ENCODE measurements around the gene ASCC1.
A peak's percentile ranks its signal among the peaks of the same experiment; 100 is the strongest.

Gene ASCC1

DNA sequence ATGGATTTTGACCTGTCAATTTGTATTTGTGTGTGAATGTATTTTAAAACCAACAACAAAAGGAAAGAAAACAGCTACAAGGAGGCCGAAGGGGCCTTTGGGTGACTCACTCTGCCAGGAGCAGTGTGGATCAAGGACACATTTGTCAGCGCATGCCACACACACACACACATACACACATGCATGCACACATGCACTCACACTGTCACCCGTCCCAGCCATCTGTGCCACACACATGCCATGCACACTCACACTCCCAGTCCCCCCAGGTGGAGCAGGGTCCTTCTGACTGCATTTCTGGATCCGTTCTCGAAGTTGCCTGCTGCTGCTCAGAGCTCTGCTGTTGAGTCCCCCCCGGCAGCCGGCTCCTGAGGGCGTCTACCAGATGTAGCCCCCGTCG lies 153.7 kb downstream of the ASCC1 start:
- peaks cover 85% of the 10 kb centered on the region for H3K36me3 Mint-ChIP-seq
- DNase-seq (ENCODE audit: low spot score in 2 of 2): no peak
- H3K4me1 Mint-ChIP-seq: peaks cover 43% of the 10 kb centered on the region
- H3K27ac Mint-ChIP-seq: peak overlapping the region; percentile 89
- no peaks in the 10 kb centered on the region for H3K9me3 Mint-ChIP-seq
- ATAC-seq: no peak
- H3K4me3 Mint-ChIP-seq: no peak overlapping the region

DNA sequence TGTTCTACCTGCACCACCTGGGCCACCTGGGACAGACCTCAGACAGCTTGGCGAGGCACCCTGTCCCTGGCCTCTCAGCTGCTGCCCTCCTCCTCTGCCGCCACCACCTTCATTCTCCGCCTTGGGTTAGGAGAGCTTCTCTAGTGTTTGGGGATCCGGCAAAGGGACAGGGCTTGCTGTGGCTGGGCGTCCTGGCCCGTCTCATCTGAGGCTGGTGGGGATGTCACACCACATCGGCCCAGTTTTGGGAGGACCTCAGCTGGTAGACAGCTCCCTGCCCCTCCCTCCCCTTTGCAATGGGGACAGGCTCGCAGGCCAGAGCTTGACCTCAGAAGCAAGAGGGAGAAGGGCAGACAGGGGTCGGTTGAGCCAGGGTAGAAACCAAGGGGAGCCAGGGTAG lies 154.1 kb downstream of the ASCC1 start:
- ATAC-seq: no peak
- H3K4me3 Mint-ChIP-seq: no peak overlapping the region
- no peak for DNase-seq (ENCODE audit: low spot score in 2 of 2)

DNA sequence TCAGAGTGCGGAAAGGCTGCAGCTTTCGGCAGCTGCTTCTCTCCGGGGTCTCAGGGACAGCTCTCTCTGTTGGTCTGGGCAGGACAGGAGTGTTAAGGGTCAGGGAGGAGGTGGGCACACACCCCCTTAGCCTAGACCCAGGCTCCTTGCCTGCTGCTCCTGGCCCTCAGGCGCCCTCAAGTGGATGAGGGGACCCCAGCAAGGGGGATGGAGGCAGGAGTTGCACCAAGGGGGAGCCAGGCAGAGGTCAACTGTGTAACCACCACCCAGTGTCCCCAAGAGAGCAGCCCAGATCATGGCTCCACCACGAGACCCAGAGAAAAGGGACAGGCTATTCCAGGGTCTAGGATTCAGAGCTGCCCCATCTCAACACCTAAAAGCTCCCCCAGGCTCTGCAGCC lies 154.6 kb downstream of the ASCC1 start:
- peak; percentile 5 for ATAC-seq
- Mint-ChIP-seq H3K36me3 (peaks cover 80% of the 10 kb centered on the region), H3K4me1 (peaks cover 45% of the 10 kb centered on the region), H3K27ac (peak overlapping the region; percentile 89), H3K9me3 (no peaks in the 10 kb centered on the region), H3K4me3 (no peak overlapping the region)
- DNase-seq (ENCODE audit: low spot score in 2 of 2): no peak

More for the DNA sequence above, 154.1 kb downstream of the ASCC1 start:
- Mint-ChIP-seq H3K36me3 (peaks cover 84% of the 10 kb centered on the region), H3K27ac (peak overlapping the region; percentile 89), H3K4me1 (peaks cover 45% of the 10 kb centered on the region), H3K9me3 (no peaks in the 10 kb centered on the region)

DNA sequence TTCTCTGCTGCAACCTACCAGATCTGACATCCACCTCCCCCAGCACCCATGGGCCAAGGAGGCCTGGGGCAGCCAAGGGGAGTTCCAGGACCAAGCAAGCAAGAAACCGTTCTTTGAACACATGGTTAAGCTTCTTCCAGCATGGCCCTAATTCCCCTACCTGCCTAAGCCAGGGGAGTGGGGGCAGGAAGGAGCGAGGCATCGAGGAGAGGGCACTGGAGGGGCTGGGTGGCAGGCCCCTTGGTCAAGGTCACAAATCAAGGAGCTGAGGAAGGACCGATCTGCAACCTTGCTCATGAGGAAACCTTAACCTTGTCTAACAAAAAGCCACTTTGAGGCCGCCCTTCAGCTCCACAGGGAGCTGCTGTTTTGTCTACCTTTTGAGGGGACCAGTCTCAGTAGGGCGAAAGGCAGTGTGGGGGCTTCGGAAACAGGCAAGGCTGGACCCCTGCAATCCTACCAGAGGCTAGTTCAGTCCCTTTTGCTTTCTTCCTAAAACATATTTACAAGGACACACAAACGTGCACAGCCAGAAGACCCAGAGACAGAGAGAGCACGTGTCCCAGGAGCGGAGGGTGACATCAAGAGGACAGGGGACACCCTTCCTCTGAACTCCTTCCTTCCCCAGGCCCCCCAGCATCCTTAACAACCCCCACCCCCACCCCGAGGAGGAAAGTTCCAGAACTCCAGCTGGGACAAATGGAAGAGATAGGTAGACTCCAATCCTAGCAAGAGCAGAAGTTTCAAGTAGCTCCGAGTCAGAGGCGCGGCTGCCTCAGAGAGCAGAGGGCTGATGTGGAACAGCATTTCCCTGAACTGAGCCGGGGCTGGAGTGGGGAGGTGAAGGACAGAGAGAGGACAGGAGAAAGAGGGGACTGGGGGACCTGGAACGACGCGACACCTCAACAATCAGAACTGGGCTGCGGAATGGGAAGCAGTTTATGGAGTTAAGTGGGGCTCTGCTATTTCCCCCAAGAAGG lies 155.9 kb downstream of the ASCC1 start:
- Mint-ChIP-seq H3K4me3 (no peak overlapping the region), H3K9me3 (no peaks in the 10 kb centered on the region), H3K4me1 (peaks cover 45% of the 10 kb centered on the region), H3K27ac (peak overlapping the region; percentile 89), H3K36me3 (peaks cover 67% of the 10 kb centered on the region)
- DNase-seq (ENCODE audit: low spot score in 2 of 2) (no peak), ATAC-seq (no peak)

DNA sequence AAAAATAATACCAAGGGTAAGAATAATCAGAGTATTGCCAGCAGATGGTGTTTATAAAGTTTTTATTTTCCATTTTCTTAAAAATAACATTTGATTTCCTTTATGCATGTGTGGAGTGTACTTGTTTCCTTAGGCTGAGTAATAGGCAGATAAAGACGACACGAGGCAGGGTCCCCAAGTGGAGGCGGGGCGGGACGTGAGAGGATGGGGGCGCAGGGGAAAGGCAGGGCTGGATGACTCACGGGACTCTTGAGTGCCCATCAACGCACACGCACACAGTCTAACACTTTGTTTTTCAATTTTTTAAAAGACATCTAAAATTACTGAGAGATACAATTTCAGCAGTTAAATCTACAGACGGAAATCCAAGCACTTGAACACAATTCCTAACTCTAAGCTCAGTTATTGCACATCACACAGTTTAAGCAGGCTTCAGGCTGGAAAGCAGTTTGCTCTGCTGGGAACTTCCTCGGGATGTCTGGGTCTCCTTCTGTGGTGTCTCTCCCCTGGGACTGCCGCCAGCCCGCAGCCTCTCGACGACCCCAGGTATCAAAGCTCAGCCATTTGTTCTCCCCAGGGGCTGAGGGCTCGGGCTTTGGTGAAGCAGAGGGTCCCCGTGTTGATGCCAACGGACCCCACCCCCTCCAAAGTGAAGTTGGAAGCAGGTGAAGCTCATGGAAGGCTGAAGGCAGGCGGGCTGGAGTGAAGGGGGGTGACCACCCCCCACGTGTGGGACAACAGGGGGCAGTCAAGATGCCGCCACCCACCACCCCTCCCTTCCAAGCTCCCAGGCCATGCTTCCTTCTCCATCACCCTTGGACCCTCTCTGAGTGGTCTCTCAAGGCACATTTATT lies 156.9 kb downstream of the ASCC1 start:
- Mint-ChIP-seq H3K4me3 (no peak overlapping the region), H3K27ac (peak overlapping the region; percentile 89), H3K36me3 (peaks cover 61% of the 10 kb centered on the region), H3K4me1 (peaks cover 45% of the 10 kb centered on the region), H3K9me3 (no peaks in the 10 kb centered on the region)
- DNase-seq (ENCODE audit: low spot score in 2 of 2) (no peak), ATAC-seq (peak; percentile 48)

DNA sequence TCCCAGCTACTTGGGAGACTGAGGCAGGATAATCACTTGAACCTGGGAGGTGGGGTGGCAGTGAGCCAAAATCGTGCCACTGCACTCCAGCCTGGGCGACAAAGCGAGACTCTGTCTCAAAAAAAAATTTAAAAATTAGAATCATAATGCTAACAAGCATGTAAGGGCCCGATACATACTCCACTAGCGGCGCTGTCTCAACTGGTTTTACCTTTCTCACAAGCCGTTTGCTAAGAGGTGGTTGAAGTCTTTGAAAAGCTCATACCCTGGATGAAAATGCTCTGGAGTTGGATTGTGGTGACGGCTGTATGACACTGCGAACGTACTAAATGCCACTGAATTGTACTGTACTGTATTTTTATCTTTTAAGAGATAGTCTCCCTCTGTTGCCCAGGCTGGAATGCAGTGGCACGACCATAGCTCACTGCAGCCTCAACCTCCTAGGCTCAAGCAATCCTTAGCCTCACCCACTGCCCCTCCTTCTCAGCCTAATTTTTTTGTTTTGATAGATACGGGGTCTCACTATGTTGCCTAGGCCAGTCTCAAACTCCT lies 157.7 kb downstream of the ASCC1 start:
- Mint-ChIP-seq H3K4me3 (no peak overlapping the region), H3K36me3 (peaks cover 53% of the 10 kb centered on the region), H3K9me3 (no peaks in the 10 kb centered on the region), H3K27ac (peak overlapping the region; percentile 89), H3K4me1 (peaks cover 45% of the 10 kb centered on the region)
- DNase-seq (ENCODE audit: low spot score in 2 of 2) (no peak), ATAC-seq (no peak)

DNA sequence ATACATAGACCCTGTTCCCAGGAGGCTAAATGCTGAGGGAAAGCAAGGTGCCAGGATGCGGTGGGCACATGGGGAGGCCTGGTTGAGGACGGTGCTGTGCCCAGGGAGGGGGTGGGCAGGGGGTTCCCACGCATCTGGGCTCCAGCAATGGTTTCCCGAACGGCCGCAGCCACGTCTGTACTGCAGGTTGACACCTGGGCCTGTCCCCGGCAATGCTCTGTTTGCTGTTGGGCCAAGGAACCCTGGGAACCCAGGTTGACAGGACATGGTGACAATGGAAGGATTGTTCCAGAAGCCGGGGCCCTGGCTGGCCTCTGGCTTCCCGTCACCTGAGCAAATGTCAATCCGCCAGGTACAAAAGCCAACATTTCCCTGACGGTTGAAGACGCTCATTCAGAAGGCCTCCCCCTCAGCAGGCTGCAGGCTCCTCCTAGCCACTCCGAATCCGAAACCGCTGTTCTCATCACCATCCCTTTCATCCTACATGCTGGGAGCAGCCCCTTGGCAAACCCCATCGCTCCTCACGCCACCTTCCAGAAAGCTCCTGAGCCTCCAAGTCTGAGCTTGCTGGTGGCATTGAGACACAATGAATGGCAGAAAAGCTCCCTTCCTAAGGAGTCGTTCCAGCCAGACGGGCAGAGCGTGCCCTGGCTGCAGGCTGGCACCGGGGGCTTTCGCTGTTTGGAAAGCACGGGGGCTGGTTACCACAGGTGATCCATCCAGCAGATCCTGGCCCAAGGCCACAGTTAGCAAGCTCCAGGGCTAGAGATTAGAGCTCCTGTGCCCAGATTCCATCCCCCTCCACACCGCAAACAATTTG lies 158.9 kb downstream of the ASCC1 start:
- ATAC-seq (no peak), DNase-seq (ENCODE audit: low spot score in 2 of 2) (no peak)
- Mint-ChIP-seq H3K36me3 (peaks cover 43% of the 10 kb centered on the region), H3K4me1 (peaks cover 43% of the 10 kb centered on the region), H3K9me3 (no peaks in the 10 kb centered on the region), H3K27ac (no peak overlapping the region), H3K4me3 (no peak overlapping the region)

DNA sequence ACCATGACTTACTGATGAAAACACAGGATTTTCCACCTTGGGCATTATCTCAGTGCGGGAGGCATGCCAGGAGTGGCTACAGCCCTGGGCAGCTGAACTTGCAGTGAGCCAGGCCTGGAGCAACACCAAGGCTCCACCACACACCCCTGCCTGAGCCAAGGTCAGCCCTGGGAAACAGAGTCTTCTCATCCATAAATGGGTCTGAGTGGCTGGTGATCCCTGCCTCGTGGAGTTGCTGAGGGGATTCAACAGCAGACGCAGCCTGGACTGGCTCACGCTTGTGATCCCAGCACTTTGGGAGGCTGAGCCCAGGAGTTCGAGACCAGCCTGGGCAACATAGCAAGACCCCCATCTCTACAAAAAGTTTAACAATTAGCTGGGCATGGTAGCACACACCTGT lies 160.0 kb downstream of the ASCC1 start:
- ATAC-seq: no peak
- H3K36me3 Mint-ChIP-seq: peaks cover 33% of the 10 kb centered on the region

DNA sequence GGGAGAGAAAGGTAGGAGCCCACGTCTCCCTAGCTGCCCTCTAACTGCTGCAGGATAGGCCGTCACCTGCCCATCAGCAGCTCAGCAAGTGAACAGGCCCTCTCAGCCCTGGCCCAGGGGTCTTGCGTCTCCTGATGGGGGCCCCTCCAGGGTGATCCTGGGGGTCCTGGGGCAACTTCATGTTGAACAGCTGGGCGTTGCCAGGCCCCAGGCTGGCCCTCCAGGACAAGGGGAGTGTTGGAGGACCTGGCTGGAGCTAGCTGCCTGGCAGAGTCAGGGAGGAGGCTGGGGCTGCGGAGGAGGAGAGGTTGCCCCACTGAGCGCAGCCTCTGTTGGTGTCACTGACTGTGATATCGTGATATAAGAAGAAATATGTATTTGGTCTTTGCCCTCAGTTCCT lies 162.4 kb downstream of the ASCC1 start:
- ATAC-seq: no peak
- Mint-ChIP-seq H3K36me3 (peaks cover 9% of the 10 kb centered on the region), H3K4me1 (peaks cover 8% of the 10 kb centered on the region), H3K9me3 (peaks cover 3% of the 10 kb centered on the region), H3K4me3 (no peak overlapping the region), H3K27ac (no peak overlapping the region)
- DNase-seq (ENCODE audit: low spot score in 2 of 2): no peak

More for the DNA sequence above, 160.0 kb downstream of the ASCC1 start:
- DNase-seq (ENCODE audit: low spot score in 2 of 2): no peak
- H3K4me1 Mint-ChIP-seq: peaks cover 33% of the 10 kb centered on the region
- H3K27ac Mint-ChIP-seq: no peak overlapping the region
- no peaks in the 10 kb centered on the region for H3K9me3 Mint-ChIP-seq
- H3K4me3 Mint-ChIP-seq: no peak overlapping the region

DNA sequence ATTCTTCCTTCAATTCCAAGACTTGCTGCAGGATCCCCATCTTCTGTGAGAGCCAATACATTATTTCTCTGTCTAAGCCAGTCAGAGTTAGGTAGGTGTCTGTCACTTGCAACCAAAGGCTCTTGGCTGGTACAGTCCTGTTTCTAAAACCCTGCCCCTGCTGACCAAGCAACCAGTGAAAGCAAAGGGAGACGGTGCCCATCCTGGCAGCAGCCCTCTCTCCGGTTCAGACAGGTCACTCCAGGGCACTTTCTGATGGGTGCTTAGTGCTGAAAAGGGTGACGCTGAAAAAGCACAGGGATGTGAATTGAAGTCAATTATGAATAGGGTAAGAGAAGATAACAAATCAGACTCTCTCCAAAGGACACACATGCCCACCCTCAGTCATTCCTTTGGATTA lies 165.2 kb downstream of the ASCC1 start:
- no peak for DNase-seq (ENCODE audit: low spot score in 2 of 2)
- Mint-ChIP-seq H3K9me3 (peaks cover 3% of the 10 kb centered on the region), H3K4me1 (no peaks in the 10 kb centered on the region), H3K4me3 (no peak overlapping the region), H3K27ac (no peak overlapping the region), H3K36me3 (no peaks in the 10 kb centered on the region)
- no peak for ATAC-seq

DNA sequence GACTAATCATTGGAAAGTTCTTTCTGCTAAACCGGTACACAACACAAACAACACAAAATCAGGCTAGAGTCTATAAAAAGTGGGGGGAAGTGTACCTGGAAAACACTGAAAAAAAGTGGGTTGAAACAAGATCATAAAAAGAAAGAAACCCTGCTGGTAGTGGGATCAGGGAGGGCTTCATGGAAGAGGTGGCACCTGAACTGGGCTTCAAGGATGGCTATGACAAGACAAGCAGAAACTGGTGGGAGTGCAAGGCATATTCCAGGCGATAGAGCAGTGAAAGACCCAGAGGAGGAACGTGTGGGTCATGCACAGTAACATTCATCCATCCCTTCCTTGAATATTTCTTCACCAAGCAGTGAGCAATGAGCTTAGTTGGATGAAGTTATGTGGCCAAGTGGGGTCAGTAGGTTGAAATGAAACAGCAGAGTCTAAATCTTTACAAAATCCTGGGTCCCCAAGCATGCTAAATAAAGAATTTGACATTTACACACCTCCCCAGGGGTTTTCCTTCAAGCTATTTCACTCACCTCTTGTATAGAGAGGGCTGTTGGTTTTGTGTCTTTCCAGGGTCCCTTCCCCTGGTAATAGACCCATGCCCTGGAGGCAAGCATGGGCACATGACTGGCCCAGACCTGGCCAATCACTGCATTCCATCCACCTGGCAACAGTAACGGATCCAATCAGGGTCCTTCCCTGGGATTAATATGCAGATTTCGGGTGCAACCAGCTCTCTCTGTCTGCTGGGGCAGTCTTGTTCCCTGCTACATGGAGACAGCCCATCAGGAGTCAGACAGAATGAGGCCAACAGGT lies 165.9 kb downstream of the ASCC1 start:
- Mint-ChIP-seq H3K9me3 (peaks cover 3% of the 10 kb centered on the region), H3K4me1 (no peaks in the 10 kb centered on the region), H3K36me3 (no peaks in the 10 kb centered on the region), H3K4me3 (no peak overlapping the region), H3K27ac (no peak overlapping the region)
- ATAC-seq (no peak), DNase-seq (ENCODE audit: low spot score in 2 of 2) (no peak)

DNA sequence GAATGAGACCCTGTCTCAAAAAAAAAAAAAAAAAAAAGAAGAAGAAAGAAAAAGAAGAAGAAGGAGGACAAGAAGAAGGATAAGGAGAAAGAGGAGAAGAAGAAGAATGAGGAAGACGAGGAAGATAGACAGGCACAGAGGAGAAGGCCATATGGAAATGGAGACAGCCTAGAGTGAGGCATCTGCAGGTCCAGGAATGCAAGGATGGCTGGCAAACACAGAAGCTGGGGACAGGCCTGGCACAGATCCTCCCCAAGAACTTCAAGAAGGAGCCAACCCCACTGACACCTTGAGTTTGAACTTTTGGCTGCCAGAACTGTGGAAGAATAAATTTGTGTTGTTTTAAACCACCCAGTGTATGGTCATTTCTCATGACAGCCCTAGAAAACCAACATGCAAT lies 166.6 kb downstream of the ASCC1 start:
- H3K4me3 Mint-ChIP-seq: no peak overlapping the region
- no peak for DNase-seq (ENCODE audit: low spot score in 2 of 2)
- H3K36me3 Mint-ChIP-seq: no peaks in the 10 kb centered on the region
- ATAC-seq: no peak
- H3K27ac Mint-ChIP-seq: no peak overlapping the region
- peaks cover 3% of the 10 kb centered on the region for H3K9me3 Mint-ChIP-seq
- H3K4me1 Mint-ChIP-seq: no peaks in the 10 kb centered on the region

DNA sequence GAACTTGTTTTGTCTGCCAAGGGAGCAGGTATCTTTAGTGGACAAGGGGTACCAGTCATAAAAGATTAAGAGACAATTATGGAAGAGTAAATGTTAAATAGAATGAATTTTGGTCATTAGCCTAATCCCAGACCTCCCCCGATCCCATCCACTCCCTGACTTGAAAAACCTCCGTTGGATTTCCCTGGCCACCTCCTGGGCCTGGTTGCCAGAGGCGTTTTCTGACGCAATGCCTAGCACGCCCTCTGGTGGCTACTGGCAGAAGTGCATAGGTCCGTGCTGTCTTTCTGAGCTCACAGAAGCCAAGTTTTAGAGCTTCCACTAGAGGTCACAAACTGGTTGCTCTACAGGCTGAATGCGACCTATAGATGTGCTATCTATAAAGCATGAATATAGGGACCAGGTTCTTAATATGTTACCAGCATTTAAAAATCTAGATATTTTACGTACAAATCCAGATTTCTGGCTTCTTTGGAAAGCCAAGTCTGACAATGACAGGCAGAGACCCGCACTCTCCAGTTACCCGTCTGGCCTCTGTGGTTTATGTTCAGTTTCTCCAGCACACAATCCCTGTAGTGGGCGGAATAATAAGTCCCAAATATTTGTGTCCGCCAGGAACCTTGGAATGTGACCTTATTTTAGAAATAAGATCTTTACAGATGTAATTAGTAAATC lies 167.5 kb downstream of the ASCC1 start:
- Mint-ChIP-seq H3K4me1 (no peaks in the 10 kb centered on the region), H3K9me3 (peaks cover 3% of the 10 kb centered on the region), H3K36me3 (no peaks in the 10 kb centered on the region), H3K27ac (peak overlapping the region; percentile 27), H3K4me3 (no peak overlapping the region)
- DNase-seq (ENCODE audit: low spot score in 2 of 2): peak; percentile 82 to 93
- peak; percentile 91 for ATAC-seq

Data from stimulated activated effector memory CD8-positive, alpha-beta T cell treated with anti-CD3 and anti-CD28 coated beads, Interleukin-12 subunit alpha, Interleukin-12 subunit beta, amount 100 ng/mL, for 72 hours (primary cell).